CD4-positive, alpha-beta T cell treated with Interleukin-1 beta for 1 hour (primary cell): Measurements from ENCODE around the gene ZNF600.
"Not testable (repeated sequence)": the region's sequence is repeated elsewhere in the genome, so short reads cannot be mapped to it uniquely, and the experiment has no call there.

Source experiments
- DNase-seq, 2 donors: peaks; one replicate each; pipeline ENCODE4 v3.0.0-alpha.2; 2020 to 2022

Gene ZNF600

DNA sequence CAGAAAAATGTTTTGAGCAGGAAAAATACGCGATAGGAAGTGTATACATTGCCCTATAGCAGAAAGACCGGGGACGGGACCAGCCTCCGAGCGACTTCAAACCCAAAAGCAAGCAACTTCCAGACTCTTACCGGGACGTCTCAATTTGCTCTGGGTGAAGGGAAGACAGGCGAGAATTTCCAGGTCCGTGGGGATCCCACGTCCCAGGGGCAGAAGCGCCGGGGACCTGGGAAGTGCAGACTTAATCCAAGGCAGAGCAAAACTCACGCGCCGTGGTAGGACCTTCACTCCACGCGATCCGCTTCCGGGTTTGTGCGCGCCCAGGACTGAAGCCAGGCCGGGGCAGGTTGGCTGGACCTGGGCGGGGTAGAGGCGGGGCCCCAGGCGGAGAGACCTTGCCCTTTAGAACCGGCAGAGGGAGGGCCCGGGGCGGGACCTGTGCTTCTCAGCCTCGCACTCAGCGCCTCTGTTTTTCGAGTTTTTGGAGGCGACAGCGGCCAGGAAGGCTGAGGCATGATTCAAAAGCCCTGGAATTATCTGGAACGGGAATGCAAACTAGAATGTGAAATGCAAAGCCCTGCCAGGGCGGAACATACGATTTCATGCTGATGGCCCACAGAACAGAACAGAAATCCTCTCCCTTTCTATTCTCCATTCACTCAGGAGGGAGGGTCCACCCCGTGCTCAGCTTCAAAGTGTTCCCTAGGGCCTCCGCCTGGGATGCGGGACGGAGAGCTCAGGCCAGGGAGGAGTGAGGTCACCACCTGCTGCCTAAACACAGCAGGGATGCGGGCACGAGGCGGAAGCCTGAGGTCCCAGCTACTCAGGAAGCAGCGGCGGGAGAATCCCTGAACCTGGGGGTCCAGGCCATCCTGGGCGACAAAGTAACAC, at the start of gene ZNF600:
TSS of gene ZNF600 (minus strand) at position 328 of the 891 bp plus-strand sequence. CDS start 7,903 bp downstream, outside the sequence.
- DNase-seq, result peak; percentile 78 to 80

DNA sequence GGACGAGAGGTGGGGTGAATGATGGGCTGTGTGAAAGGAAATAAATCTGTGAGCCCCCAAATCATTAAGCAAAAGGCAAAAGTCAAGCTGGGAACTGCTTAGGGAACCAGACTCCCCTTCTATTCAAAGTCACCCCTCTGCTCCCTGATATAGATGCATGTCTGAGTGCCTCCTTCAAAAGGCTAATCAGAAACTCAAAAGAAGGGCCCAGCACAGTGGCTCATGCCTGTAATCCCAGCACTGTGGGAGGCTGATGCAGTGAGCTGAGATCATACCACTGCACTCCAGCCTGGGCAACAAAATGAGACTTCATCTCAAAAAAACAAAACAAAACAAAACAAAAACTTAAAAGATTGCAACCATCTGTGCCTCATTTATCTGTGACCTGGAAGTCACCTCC, 47.7 kb upstream of the ZNF600 start:
- not testable (repeated sequence) for DNase-seq

DNA sequence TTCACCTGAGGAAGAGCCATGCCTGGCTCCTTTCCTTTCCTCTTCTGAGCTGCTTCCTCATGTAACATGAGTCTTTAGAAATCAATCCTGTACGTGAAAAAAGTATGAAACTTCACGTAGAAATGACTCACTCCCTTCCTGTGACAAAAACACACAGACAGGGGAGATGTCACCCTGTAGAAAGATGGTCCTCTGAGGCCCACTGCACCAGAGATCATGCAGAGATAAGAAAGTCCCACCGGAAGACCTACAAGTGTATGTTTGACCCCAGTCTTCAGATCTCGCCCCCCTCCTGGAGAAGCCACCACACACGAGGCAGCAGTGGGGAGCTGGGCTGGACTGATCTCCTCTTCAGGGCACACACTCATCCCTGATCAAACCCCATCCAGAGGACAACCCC, 47.0 kb upstream of the ZNF600 start:
- peak; percentile 37 to 41 for DNase-seq

DNA sequence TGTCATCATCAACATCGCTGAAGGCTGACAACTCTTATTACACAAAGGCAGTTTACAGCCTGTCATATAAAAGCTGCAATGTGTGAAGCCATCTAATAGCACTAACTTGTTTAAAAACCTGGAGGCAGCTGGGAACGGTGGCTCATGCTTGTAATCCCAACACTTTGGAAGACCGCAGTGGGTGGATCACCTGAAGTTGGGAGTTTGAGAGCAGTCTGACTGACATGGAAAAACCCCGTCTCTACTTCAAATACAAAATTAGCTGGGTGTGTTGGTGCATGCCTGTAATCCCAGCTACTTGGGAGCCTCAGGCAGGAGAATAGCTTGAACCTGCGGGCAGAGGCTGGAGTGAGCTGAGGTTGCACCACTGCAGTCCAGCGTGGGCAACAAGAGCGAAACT, 43.3 kb upstream of the ZNF600 start:
- DNase-seq, result not testable (repeated sequence)

DNA sequence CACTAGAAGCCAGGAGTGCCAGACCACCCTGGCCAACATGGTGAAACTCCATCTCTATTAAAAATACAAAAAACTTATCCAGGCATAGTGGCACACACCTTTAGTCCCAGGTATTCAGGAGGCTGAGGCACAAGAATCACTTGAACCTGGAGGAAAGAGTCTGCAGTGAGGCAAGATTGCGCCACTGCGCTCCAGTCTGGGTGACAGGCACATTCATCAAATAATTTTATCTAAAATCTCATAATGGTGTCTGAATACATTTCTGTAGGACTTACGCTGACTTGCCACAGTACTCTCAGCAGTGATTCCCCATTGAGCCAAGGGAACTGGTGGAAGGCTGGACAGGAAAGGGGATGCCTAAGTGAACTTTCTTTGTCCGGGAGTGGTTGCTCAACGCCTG, 39.2 kb upstream of the ZNF600 start:
- no peak for DNase-seq

DNA sequence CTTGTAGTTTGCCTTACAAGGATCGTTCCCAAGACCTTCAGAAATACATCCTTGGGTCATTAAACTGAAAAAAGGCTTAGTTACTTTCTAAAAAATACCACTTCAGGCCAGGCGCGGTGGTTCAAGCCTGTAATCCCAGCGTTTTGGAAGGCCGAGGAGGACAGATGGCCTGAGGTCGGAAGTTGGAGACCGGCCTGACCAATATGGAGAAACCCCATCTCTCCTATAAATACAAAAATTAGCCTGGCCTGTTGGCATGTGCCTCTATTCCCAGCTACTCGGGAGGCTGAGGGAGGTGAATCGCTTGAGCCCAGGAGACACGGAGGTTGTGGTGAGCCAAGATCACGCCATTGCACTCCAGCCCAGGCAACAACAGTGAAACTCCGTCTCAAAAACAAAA, 37.1 kb upstream of the ZNF600 start:
- DNase-seq, result no peak

DNA sequence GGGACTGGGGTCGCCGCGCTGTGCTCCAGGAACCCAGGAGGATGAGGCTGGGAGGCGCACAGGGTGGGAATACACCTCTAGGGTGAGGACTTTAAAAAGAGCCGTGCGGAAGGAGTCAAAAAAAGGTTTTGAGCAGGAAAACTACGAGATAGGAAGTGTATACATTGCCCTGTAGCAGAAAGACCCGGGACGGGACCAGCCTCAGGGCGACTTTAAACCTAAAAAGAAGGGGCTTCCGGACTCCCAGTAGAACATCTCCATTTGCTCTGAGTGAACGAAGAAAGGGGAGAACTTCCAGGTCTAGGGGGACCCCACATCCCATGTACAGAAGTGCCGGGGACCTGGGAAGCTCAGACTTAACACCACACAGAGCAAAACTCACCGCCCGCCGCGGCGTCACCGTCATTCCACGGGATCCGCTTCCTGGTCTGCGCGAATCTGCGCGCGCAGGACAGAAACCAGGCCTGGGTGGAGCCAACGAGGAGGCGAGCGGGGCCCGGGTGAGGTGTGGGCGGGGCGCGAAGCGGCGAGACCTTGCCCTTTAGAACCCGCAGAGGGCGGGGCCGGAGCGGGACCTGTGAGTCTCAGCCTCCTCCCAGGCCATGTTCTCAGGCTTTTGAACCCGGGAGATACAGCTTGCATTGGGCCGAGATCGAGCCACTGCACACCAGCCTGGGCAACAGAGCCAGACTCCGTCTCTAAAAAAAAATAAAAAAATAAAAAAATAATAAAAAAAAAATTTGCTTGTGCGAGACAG, 34.8 kb upstream of the ZNF600 start, which contains the start of gene ZNF28:
TSS of gene ZNF28 (minus strand) at position 430 of the 757 bp plus-strand sequence. CDS start 3,675 bp downstream, outside the sequence.
- peak; percentile 77 to 82 for DNase-seq

DNA sequence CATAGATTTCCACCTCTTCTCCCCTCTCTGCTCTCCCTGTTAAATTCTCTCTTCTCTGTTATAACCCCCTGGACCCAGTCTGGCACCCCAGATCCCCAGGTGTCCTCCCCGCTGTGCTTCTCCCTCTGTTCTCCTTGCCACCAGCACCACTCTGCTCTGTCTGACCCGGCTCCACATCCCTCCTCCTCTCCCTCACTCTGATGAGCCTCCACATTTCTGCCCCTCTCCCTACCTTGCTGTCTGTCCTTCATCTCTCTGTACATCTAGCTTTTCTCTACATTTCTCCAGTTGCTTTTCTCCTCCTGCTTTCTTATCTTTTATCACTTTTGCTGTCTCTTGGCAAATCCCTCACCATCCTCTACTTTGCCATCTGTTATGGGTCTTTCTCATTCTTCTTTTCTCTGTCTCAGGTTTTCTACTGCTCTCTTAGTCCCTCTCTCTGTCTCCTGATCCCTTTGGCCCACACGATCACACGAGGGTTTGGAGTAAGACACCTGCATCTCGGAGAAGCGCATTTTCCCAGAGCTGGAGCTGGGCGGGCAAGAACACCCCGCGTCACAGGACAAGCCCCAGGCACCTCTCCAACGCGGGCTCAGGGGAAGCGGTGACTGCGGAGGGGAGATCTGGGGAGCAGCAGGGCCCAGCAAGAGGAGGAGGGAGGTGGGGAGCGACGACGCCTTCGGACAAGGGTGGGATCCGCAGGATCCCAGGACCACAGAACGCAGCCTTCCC, 34.0 kb upstream of the ZNF600 start:
- peak; percentile 15 to 31 for DNase-seq

DNA sequence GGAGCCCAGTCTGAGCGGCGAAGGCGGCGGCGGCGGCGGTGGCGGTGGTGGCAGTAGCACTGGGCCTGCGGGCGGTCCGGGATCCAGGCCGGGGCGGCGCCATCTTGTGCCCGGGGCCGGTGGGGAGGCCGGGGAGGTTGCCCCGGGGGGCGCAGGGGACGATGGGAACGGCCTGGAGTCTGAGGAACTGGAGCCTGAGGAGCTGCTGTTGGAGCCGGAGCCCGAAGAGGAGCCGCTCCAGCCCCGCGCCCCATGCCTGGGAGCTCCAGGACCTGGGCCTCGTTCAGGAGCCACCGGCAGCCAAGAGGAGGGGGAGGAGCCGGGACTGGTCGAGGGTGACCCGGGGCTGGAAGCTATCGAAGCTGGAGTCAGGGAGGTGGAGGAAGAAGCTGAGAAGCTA, 23.2 kb upstream of the ZNF600 start:
- DNase-seq, result no peak

DNA sequence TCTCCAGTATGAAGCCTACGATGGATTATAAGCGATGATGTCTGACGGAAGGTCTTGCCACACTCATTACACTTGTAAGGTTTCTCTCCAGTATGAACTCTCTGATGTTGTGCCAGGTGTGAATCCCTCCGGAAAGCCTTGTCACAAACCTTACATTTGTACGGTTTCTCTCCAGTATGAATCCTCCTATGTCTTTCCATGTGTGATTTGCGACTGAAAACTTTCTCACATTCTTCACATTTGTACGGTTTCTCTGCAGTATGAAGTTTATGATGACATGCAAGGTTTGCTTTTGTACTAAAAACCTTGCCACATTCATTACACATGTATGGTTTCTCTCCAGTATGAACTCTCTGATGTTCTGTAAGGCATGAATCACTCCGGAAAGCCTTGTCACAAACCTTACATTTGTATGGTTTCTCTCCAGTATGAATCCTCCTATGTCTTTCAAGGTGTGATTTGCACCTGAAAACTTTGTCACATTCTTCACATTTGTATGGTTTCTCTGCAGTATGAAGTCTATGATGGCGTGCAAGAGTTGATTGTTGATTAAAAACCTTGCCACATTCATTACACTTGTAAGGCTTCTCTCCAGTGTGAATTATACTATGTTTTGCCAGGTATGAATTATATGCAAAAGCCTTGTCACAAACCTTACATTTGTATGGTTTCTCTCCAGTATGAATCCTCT, 13.5 kb upstream of the ZNF600 start:
- not testable (repeated sequence) for DNase-seq

DNA sequence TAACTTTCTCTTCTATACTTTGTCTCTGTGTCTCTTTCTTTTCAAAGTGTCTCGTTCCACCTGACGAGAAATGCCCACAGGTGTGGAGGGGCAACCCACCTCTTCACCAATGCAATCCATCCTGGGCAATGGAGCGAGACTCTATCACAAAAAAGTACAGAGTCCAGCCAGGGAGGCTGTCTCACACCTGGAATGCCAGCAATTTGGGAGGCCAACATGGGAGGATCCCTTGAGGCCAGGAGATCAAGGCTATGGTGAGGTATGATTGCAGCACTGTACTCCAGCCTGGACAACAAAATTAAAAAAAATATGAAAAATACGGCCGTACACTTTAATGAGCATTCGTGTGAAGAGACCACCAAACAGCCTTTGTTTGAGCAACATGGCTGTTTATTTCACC, 2.8 kb upstream of the ZNF600 start:
- DNase-seq, result no peak

DNA sequence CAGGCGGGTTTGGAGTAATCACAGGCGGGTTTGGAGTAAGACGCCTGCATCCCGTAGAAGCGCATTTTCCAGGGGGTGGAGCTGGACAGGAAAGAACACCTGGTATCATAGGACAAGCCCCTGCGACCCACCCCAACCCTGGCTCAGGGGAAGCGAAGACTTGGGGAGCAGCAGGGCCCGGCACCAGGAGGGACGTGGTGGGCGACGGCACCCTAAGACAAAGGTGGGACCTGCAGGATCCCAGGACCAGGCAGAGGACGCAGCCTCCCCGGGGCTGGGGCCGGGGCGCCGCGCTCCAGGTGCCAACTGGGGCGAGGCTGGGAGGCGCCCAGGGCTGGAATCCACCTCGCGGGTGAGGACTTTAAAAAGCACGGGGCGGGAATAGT, 520 bp downstream of the ZNF600 start:
- DNase-seq, result no peak

DNA sequence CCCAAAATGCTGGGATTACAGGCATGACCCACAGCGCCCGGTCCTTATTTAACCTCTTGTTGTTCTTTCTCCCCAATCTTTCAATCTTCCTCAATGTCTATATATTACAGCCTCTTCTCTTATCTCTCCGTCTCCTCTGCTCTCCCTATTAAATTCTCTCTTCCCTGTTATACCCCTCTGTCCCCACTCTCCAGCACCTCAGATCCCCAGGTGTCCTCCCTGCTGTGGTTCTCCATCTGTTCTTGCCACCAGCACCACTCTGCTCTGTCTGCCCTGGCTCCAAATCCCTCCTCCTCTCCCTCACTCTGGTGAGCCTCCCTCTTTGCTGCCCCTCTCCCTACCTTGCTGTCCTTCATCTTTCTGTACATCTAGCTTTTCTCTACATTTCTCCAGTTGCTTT, 1.1 kb downstream of the ZNF600 start:
- DNase-seq, result no peak

DNA sequence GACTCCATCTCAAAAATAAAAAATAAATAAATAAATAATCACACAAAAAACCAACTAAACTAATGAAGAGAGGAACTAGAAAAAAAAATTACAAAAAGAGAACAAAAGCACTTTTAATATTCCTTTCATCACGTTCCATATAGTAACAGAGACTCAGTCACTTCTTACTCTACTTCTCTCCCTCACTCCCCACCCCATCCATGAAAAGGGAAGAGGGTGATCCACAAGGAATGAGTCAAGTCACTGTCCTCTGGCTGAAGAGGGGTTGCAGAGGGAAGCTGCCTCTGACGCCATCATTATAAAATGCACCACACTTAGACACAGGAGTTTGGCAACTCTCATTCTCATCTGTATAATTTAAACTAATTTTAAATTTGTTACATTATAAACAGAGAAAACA, 3.7 kb downstream of the ZNF600 start:
- DNase-seq, result not testable (repeated sequence)

DNA sequence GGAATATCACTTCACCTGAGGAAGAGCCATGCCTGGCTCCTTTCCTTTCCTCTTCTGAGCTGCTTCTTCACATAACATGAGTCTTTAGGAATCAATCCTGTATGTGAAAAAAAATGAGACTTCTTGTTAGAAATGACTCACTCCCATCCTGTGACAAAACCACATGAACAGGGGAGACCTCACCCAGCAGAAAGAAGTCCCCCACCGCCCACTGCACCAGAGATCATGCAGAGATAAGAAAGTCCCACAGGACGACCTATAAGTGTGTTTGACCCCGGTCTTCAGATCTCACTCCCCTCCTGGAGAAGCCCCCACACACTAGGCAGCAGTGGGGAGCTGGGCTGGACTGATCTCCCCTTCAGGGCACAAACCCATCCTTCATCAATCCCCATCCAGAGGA, 7.8 kb downstream of the ZNF600 start:
- peak; percentile 38 to 41 for DNase-seq

DNA sequence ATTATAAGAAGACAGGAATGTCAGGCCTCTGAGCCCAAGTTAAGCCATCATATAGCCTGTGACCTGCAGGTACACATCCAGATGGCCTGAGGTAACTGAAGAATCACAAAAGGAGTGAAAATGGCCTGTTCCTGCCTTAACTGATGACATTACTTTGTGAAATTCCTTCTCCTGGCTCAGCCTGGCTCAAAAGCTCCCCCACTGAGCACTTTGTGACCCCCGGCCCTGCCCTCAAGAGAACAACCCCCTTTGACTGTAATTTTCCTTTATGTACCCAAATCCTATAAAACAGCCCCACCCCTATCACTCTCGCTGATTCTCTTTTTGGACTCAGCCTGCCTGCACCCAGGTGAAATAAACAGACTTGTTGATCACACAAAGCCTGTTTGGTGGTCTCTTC, 30.1 kb downstream of the ZNF600 start:
- DNase-seq, result not testable (repeated sequence)

DNA sequence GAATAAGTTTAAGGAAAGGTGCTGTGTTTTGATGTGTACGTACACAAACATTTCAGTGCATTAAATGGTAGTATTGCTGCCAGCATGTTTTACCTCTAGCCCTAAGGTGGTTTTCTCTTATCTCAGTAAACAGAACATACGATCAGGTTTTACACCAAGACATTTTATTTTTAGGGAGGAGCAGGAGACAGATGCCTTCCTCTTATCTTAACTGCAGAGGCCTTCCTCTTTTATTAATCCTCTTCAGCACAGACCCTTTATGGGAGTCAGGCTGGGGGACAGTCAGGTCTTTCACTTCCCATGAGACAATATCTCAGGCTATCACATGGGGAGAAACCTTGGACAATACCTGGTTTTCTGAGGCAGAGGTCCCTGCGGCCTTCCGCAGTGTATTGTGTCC, 36.8 kb downstream of the ZNF600 start:
- no peak for DNase-seq

DNA sequence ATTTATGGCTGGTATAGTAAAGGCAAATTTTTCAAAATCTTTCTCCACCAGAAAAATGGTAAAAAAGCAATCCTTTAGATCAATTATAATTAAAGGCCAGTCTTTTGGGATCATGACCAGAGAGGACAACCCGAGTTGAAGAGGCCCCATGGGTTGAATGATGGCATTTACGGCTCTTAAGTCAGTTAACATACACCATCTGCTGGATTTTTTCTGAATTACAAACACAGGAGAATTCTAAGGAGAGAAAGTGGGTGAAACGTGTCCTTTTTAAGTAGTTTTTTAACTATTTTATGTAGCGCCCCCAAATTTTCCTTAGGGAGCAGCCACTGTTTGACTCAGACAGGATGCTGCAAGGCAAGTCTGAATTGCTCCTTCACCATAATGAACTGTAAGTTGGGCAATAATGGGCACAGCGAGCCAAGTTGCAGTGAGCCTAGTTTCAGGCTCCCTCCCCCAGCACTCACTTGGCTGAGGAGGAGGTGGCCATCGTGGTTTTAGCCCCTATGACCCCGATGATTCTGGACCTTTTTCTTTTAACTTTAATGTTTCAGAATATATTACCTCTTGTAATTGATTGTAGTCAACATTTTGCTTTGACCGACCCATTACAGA, 38.1 kb downstream of the ZNF600 start:
- peak; percentile 6 to 51 for DNase-seq

DNA sequence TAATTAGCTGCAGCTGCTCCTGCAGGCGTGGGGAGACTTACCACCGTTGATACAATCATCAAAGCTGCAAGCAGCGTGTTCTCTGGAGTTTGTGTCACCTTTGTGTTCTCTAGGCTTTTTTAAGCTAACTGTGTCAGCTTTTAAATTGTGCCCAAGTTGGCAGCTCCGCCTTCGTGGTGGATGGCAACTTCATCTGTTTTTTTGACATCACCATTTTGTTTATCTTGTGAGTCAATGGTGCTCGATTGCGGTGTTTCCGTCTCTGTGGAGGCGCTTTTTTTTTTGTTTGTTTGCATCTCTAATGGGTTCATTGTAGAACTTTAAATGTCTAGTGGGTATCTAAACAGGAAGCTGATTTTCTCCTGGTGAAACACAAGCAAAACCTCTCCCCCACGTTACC, 40.7 kb downstream of the ZNF600 start:
- peak; percentile 39 to 49 for DNase-seq

DNA sequence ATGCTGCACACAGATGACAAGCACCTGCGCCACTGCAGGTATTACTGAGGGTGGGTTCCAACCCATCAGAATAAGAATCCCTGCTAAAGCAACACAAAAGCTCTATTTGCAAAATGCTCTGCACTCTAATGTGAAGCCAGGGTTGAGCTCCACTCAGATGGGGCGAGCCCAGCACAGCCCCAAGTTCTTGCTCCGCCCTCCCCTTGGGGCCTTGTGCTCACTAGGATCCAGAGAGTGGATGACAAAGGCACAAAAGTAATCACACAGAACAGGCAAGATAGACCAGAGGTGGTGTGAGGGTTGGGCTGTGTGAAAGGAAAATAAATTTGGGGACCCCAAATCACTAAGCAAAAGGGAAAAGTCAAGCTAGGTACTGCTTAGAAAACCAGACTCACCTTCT, 43.5 kb downstream of the ZNF600 start:
- no peak for DNase-seq

DNA sequence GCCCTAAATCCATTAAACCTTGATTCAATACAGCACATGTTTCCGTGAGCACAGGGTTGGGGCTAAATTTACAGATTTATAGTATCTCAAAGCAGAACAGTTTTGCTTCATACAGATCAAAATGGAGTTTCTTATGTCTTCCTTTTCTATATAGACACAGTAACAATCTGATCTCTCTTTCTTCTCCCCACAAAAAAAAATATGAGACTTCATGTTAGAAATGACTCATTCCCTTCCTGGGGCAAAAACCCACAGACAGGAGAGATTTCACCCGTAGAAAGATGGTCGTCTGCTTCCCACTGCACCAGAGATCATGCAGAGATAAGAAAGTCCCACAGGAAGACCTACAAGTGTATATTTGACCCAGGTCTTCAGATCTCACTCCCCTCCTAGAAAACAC, 44.1 kb downstream of the ZNF600 start:
- no peak for DNase-seq

DNA sequence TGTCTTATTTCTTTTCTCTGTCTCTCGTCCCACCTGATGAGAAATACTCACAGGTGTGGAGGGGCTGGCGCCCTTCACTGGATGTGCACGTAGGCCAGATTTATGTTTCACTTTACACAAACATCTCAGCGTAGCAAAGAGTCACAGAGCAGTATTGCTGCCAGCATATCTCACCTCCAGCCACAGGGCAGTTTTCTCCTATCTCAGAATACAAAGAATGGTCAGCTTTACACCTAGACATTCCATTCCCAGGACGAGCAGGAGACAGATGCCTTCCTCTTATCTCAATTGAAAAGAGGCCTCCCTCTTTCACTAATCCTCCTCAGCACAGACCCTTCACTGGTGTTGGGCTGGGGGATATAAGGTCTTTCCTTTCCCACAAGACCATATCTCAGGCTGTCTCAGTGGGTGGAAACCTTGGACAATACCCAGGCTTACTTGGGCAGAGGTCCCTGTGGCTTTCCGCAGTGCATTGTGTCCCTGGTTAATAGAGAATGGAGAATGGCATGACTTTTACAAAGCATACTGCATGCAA, 44.6 kb downstream of the ZNF600 start:
- no peak for DNase-seq
